Esophagus muscularis mucosa (tissue), 4 donors: ENCODE measurements around the gene GFRAL.

Experiments used
- EP300 ChIP-seq: sonication (generic); formaldehyde crosslinking; IDR thresholded peaks from one replicate; pipeline ENCODE4 v1.6.1; 2017; ENCODE audit warnings: antibody characterized with exemption
- POLR2A ChIP-seq: fragments of 450-650 bp; IDR thresholded peaks from one replicate; pipeline ENCODE4 v1.6.1; 2017; ENCODE audit warnings: antibody characterized with exemption, moderate library complexity, mild to moderate bottlenecking, low read depth
- TF ChIP-seq, protein P1 (sequence below), 3 experiments: fragments of 200-600 bp in 2 of 3; fragments of 450-650 bp in 1 of 3; sonication (generic) in 2 of 3; IDR thresholded peaks; one replicate each; pipeline ENCODE4 v1.5.1; 2017 to 2019; ENCODE audit warnings: antibody characterized with exemption in 3 of 3, mild to moderate bottlenecking in 2 of 3, moderate library complexity in 1 of 3

GRCh38 chr6:55388211-55388610 lies 60.9 kb downstream of the GFRAL start:
- no peak for TF ChIP-seq EP300
- TF ChIP-seq, protein P1, sequence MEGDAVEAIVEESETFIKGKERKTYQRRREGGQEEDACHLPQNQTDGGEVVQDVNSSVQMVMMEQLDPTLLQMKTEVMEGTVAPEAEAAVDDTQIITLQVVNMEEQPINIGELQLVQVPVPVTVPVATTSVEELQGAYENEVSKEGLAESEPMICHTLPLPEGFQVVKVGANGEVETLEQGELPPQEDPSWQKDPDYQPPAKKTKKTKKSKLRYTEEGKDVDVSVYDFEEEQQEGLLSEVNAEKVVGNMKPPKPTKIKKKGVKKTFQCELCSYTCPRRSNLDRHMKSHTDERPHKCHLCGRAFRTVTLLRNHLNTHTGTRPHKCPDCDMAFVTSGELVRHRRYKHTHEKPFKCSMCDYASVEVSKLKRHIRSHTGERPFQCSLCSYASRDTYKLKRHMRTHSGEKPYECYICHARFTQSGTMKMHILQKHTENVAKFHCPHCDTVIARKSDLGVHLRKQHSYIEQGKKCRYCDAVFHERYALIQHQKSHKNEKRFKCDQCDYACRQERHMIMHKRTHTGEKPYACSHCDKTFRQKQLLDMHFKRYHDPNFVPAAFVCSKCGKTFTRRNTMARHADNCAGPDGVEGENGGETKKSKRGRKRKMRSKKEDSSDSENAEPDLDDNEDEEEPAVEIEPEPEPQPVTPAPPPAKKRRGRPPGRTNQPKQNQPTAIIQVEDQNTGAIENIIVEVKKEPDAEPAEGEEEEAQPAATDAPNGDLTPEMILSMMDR (IDR thresholded peaks at IDR 0.05): no peak
- no peak for TF ChIP-seq POLR2A
